GM18519 (cell line): ENCODE data around the gene ZSCAN30.

ENCODE experiments used
- ATAC-seq: cut with Tn5 transposase; IDR thresholded peaks from one replicate; pipeline ENCODE4 v1.9.1; 2021; ENCODE audit warnings: mild to moderate bottlenecking, moderate library complexity; ENCODE audit not compliant: unreplicated experiment, low FRiP score

ZSCAN30 gene

DNA sequence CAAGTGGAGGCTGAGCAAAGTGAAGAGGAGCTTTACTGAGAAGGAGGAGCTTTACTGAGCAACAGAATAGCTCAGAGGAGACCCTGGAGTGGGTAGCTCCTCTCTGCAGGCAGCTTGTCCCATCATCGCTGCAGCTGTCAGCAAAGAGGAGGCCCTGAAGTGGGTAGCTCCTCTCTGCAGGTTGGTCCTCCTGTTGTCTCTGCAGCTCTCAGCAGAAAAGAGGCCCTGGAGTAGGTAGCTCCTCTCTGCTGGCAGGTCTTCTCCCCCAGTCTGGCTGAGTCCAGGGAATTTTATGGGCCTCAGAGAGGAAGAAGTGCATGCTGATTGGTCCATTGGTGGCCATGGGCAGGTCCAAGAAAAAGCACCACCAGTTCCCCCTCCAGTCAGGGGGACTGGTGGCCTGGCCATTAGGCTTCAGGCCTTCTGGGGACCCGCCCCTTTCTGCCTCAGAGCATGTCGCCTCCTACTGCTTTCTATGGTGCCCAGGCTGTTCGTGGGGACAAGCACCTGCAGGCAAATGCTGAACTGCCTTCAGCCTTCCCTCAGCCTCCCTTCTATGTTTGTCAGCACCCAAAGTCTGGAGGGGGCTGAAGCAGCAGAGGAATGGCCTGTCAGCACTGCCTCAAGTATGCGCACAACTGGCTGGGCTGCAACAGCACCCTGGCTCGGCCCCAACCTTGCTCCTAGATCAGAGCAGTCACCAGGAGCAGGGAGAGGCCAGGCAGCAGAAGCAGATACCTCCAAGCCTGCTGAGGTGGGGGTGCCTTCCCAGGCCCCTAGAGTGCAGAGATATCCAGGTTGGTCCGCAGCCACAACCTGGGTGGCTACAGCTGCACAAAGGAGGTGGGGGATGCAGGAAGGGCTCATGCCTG, 5.9 kb downstream of the ZSCAN30 start:
- ATAC-seq, result no peak

DNA sequence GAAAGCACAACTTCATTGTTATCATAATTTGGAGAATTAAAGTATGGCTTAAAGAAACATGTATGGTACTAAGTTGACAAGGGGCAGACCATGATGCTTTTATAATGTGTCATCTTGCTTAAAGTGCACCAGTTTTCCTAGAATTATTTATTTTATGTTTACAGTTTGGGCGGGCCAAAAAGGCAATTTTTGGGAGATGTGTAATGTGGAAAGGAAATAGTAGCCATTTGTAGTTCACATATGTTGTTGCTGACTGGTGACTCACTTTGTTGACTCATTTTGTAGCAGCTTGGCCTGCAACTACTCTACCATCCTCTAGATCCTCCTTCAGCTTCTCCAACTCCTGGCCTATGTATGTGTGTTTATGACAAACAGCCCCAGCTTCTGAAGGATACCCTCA, 7.7 kb downstream of the ZSCAN30 start:
- ATAC-seq, result no peak

DNA sequence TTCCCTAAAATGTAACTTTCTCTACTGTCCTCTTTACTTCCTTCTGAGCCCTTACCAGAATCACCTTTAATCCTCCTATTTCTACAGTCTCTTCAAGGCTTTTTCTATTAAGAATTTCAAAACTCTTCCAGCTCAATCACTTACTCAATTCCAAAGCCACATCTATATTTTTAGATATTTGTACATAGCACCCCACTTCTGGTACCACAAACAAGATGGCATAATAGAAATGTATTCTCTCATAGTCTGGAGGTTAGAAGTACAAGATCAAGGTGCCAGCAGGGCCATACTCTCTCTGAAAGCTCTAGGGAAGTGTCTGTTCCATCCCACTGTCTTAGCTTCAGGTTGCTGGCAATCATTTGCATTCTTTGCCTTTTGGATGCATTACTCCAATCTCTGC, 11.1 kb downstream of the ZSCAN30 start:
- ATAC-seq, result no peak

DNA sequence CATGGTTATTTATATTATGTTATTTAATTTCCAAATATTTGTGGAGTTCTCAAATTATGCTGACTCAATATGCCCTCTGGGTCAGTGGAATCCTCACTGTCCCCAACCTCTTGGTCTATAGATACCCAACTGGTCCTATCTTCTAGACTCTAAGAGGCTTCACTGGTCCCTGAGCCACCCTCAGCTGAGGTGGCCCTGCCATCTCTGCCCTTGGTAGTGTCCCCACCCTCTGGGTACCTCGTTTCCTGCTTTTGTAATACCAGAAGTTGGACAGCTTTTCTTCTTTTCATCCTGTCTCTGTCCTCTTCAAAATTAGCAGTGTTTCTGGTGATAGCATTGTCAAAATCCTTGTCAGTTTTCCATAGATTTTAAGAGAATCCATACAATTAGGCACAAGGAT, 11.9 kb downstream of the ZSCAN30 start:
- no peak for ATAC-seq

DNA sequence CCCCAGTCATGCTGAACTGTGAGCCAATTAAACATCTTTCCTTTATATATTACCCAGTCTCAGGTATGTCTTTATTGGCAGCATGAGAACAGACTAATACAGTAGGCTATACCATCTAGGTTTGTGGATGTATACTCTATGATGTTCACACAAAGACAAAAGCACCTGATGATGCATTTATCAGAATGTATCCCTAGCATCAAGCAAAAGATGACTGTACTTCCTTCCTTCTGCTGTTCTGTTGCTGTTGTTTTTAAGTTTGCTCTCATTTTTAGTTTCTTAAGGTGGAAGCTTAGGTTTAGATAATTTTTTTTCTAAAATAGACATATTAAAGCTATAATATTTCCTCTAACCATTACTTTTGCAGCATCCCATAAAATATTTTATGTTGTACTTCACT, 12.4 kb downstream of the ZSCAN30 start:
- no peak for ATAC-seq

DNA sequence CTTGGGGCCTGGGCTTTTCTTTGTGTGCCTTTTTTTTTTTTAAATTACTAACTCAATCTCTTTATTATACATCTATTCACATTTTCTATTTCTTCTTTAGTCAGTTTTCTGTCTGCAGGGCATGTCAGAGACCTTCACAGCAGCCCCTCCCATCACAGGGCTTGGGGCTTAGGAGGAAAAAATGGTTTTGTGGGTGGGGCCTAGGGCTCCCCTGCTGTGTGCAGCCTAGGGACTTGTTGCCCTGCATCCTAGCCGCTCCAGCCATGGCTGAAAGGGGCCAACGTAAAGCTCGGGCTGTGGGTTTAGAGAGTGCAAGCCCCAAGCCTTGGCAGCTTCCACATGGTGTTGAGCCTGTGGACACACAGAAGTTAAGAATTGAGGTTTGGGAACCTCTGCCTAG, 13.8 kb downstream of the ZSCAN30 start:
- ATAC-seq, result no peak

DNA sequence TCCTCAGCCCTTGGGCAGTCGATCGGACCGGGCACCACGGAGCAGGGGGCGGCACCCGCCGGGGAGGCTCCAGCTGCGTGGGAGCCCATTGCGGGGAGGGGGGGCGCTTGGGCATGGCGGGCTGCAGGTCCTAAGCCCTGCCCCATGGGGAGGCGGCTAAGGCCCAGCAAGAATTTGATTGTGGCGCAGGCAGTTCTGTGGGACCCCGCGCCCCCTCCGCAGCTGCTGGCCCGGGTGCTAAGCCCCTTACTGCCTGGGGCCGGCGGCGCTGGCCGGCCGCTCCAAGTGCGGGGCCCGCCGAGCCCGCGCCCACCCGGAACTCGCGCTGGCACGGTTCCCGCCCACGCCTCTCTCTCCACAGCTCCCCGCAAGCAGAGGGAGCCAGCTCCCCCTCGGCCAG, 18.4 kb downstream of the ZSCAN30 start:
- ATAC-seq, result no peak

DNA sequence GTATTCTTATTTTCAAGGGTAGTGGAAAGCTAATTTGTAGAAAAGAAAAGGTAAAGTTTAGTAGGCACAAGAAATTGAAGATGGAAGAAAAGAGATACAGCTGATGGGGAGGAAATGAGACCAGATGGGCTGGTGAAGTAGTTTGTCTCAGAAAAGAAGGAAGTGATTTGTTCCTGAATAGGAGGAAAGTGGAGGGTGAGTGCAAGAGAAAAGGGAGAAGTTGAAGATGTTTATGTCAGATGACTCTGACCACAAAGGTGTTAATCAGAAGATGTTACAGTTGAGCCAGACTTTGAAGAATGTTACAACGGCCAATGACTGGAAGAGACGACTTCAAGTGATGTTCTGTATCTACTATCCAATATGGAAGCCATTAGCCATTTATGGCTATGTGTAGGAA, 21.2 kb downstream of the ZSCAN30 start:
- no peak for ATAC-seq

DNA sequence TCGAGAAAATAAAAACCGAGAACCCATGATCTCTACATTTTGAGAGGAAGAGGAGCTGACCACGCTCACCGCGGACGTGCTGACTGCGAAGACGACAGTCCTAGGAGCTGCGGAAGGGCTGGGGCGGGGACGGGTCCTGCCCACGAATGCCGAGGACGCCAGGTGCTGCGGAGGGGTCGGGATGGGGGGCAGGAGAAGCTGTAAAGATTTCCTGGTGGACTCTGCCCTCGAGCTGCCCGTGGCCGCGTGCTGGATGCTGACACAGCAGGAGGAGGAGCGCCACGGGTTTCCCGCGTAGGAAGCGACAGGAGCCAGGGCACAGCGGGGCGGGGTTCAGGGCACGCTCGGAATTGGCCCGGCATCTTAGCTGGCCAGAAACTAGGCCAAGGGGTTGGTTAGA, 22.2 kb downstream of the ZSCAN30 start:
- no peak for ATAC-seq

DNA sequence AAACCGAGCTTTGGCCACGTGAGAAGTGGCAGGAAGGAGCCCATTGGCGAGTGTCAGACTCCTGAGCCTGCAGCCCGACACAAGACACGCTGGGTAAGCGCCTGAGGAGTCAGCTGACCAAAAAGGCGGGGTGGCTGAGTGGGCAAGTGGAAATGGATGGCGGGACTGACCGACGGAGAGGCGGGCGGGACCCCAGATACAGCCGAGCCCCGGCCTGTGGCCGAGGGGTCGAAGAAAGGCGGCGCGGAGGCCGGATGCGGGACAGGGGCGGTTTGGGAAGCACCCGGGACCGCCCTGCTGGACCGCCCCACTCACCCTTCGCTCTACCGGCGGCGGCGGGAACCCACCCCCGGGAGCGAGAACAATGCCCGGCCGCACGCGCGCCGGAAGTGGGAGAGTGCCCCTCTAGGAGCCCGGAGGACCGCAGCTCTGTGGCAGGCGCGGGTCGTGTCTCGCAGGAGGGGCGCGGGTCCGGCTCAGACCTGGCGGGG, 22.8 kb downstream of the ZSCAN30 start:
- no peak for ATAC-seq

DNA sequence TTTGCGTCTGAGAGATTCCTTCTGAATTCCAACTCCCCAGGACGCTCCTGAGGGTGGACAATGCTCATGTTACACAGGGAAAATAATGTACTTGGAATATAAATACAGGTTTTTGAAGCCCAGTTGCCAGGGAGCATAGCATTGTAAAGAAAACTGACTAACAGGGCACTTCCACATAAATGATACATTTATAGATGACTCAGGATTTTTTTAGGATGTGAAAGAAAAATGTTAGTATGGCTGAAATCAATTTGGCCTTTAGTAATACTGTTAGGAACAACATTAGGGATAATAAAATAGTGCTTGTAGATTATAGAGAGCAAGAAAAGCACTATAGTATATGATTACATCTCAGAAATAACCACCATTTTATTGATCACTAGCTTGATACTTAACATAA, 25.6 kb downstream of the ZSCAN30 start:
- no peak for ATAC-seq

DNA sequence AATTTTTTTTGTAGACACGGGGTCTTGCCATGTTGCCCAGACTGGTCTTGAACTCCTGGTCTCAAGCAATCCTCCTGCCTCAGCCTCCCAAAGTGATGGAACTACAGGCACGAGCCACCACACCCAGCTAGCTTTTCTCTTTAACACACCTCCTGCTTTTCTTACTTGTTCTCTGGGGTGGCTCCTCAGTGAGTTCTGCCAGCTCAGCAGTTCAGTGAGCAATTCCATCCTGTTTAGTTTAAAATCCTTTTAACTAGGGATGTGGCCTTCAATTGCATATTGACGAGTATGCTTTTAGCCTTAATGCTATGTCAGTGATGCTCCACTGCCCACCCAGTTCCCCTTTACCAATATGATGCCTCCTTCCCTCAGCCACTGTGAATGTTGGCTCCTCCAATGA, 33.1 kb downstream of the ZSCAN30 start:
- ATAC-seq, result no peak

DNA sequence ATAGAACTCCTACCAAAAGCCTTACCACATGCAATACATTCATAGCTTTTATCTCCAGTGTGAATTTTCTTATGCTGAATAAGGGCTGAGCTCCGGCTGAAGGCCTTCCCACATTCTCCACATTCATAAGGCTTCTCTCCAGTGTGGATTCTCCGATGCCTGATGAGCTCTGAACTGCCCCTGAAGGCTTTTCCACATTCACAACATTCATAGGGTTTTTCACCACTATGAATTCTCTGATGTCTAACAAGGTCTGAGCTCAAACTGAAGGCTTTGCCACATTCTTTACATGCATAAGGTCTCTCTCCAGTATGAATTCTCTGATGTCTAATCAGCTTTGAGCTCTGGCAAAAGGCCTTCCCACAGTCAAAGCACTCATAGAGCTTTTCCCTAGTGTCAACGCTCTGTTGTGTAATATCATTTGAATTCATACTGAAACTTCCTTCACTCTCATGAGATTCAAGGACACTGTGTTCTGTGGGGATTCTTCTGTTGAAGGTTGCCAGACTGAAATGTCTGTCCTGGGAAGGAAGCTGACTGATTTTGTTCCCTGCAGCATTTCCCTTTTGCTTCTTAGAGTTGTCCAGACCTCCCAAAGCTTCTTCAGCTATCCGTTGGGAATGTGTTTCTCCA, 36.3 kb downstream of the ZSCAN30 start:
- no peak for ATAC-seq

DNA sequence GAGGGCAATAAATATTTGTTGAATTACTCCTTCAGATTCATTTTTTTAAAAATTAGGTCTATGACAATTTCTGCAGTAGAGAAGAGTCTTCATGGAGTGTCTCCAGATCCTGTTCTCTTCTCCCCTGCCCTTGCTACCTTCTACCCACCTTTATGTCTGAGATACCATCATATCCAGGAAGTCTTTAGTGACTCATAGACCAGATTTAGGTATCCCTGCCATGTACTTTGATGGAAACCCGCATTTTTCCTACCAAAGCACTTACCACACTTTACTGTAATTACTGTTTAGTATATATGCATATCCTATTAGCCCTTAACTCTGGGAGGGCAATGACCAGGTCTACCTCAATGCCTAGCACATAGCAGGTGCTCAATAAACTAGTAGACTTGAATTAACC, 37.6 kb downstream of the ZSCAN30 start:
- ATAC-seq, result no peak

DNA sequence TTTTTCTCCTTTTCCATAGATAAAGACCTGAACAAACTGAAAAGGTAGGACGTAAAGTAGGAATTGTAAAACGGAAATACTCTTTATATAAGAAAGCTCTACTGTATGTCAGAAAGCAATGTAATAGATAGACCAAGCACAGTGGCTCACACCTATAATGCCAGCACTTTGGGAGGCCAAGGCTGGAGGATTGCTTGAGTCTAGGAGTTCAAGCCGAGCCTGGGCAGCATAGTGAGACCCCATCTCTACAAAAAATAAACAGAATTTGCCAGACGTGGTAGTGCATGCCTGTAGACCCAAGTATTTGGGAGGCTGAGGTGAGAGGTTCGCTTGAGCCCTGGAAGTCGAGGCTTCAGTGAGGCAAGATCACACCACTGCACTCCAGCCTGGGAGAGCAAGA, 41.6 kb downstream of the ZSCAN30 start:
- no peak for ATAC-seq

DNA sequence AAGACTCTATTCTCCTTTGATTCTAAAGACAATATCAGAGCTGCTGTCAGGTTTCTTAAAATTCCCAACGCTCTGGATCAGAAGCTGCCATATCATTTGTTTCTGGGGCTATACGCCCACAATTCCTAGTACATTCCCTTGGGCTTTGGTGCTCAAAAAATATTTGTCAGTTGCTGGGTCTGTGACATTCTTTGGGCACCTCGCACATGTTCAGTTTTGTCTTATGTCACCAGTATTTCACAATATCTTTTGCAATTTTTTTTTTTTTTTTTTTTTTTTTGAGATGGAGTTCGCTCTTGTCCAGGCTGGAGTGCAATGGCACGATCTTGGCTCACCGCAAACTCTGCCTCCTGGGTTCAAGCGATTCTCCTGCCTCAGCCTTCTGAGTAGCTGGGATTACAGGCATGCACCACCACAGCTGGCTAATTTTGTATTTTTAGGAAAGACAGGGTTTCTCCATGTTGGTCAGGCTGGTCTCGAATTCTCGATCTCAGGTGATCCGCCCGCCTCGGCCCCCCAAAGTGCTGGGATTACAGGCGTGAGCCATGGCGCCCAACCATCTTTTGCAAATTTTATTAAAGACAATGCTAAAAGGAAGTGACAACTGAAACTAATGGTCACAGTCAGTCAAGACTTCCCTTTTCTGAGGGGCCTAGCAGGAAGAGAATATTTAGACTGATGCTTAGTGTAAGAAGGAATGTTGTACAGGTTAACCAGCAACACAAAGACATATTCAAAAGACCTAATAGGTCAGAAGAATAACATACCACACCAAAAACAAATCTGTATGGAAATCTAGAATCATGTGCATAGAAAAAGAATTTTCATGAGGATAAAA, 42.4 kb downstream of the ZSCAN30 start:
- ATAC-seq, result no peak

DNA sequence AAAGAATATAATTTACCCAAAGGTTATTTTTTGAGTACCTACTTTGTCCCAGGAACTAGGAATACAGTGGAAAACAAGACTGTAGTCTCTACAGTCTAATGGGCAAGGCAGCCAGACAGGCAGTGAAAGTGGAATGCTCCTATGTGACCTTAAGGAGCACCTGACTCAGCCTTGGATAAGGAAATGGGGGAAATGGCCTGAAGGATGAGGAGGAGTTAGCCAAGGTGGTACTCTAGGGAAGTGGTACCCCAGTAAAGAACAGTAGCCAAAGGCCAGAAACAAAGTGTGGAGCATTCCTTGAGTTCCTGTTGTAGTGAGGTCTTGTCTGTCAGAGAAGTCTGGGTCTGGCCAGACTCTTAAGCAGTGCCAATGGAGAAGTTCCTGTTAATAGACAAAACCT, 43.2 kb downstream of the ZSCAN30 start:
- no peak for ATAC-seq

DNA sequence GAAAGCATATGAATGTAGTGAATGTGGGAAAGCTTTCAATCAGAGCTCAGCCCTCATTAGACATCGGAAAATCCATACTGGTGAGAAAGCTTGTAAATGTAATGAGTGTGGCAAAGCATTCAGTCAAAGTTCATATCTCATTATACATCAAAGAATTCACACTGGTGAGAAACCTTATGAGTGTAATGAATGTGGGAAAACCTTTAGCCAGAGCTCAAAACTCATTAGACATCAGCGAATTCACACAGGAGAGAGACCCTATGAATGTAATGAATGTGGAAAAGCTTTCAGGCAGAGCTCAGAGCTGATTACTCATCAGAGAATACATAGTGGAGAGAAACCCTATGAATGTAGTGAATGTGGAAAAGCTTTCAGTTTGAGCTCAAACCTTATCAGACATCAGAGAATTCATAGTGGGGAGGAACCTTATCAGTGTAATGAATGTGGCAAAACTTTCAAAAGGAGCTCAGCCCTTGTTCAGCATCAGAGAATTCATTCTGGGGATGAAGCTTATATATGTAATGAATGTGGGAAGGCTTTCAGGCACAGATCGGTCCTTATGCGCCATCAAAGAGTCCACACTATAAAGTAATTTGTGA, 44.2 kb downstream of the ZSCAN30 start:
- no peak for ATAC-seq

DNA sequence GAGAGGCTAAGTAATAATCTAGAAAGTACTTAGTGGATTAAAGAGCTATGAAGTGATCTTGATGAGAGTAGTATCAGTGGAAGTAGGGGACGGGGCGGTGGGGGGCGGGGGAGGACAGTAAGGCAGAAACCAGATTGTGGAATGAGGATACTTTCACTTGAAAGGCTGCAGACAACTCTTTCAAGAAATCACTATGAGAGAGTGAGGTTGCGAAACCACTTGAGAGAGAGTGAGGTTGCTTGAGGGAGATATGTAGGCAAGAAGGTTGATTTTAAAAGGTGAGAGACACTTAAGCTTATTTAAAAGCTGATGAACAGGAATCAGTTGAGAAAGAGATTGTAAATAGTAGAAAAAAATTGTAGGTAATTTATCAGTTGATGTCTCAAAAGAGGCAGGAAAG, 45.4 kb downstream of the ZSCAN30 start:
- no peak for ATAC-seq

DNA sequence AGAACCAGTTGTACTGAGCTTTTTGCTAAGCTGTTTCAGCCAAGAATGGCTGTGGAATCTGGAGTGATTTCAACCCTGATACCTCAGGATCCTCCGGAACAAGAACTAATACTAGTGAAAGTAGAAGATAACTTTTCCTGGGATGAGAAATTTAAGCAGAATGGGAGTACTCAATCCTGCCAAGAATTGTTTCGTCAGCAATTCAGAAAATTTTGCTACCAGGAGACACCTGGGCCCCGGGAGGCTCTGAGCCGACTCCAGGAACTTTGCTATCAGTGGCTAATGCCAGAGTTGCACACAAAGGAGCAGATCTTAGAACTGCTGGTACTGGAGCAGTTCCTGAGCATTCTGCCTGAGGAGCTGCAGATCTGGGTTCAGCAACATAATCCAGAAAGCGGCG, 47.6 kb downstream of the ZSCAN30 start:
- ATAC-seq, result no peak

DNA sequence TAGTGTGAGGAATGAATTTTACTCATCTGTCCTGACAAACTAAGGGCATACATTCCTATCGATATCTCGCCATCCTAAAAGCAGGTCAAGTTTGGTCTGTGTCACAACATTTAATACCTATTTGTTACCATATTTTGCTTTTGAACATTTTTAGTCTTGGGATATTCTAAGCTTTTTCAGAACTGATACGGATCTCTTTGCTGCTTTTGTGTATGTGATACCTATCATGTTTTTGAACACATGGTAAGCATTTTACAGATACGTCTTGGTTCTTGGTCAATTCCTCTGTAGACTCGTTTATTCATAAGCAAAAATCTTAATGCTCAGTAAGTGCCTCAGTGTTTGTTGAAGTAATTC, 48.6 kb downstream of the ZSCAN30 start:
- ATAC-seq, result no peak
